Liver (tissue), 9 donors: Measurements from ENCODE around the gene NOC2L. TPM values are rescaled to one million over a fixed set of nuclear protein-coding genes. Genes with fewer than 3 reads are reported as not detected.

Experiments
- DNase-seq: peaks from one replicate; pipeline ENCODE4 v3.0.0-alpha.2; 2017; ENCODE audit warnings: low spot score
- H3K27ac ChIP-seq, 2 donors: one replicate each; pipeline ENCODE4 v1.7.0; 2013; ENCODE audit warnings: inconsistent platforms in 2 of 2, low read length in 2 of 2, control low read depth in 1 of 2, low read depth in 1 of 2, mild to moderate bottlenecking in 1 of 2
- H3K27me3 ChIP-seq, 4 donors: one replicate each; pipeline versions ENCODE4 v1.6.1 to v1.7.0; 2013; ENCODE audit warnings: low read length in 3 of 4, inconsistent platforms in 1 of 4, mild to moderate bottlenecking in 1 of 4, moderate library complexity in 1 of 4; ENCODE audit not compliant: control insufficient read depth in 4 of 4, insufficient read depth in 4 of 4
- H3K36me3 ChIP-seq, 4 donors: one replicate each; pipeline versions ENCODE4 v1.6.1 to v1.7.0; 2013; ENCODE audit warnings: low read length in 3 of 4, mild to moderate bottlenecking in 3 of 4, low read depth in 1 of 4, moderate library complexity in 1 of 4; ENCODE audit not compliant: control insufficient read depth in 4 of 4, insufficient read depth in 3 of 4
- H3K4me1 ChIP-seq, 4 donors: one replicate each; pipeline versions ENCODE4 v1.6.1 to v1.7.0; 2013; ENCODE audit warnings: low read length in 3 of 4, mild to moderate bottlenecking in 3 of 4, moderate library complexity in 1 of 4; ENCODE audit not compliant: control insufficient read depth in 4 of 4, insufficient read depth in 4 of 4
- H3K4me3 ChIP-seq, 3 donors: one replicate each; pipeline versions ENCODE4 v1.6.1 to v1.7.0; 2013; ENCODE audit warnings: low read length in 3 of 3, control low read depth in 1 of 3, low read depth in 1 of 3, mild to moderate bottlenecking in 1 of 3
- H3K9ac ChIP-seq, 2 donors: one replicate each; pipeline ENCODE4 v1.7.0; 2013; ENCODE audit warnings: low read length in 2 of 2, mild to moderate bottlenecking in 2 of 2, moderate library complexity in 2 of 2, control low read depth in 1 of 2, low read depth in 1 of 2
- H3K9me3 ChIP-seq, 4 donors: one replicate each; pipeline versions ENCODE4 v1.6.1 to v1.7.0; 2013; ENCODE audit warnings: low read length in 3 of 4; ENCODE audit not compliant: control insufficient read depth in 4 of 4
- EGR1 ChIP-seq, 2 donors: IDR thresholded peaks; 2 replicates each; pipeline ENCODE4 v1.6.1; 2016 to 2018; ENCODE audit warnings: antibody characterized with exemption in 2 of 2, low read depth in 2 of 2
- FOXA1 ChIP-seq: IDR thresholded peaks from 2 replicates; pipeline ENCODE4 v1.6.1; 2016; ENCODE audit warnings: antibody characterized with exemption
- FOXA2 ChIP-seq: IDR thresholded peaks from 2 replicates; pipeline ENCODE4 v1.6.1; 2016; ENCODE audit warnings: antibody characterized with exemption
- GABPA ChIP-seq, 2 donors: IDR thresholded peaks in 1 of 2; conservative IDR thresholded peaks in 1 of 2; 2 replicates each; pipeline ENCODE4 v1.6.1; 2016; ENCODE audit warnings: antibody characterized with exemption in 2 of 2, mild to moderate bottlenecking in 1 of 2, moderate library complexity in 1 of 2
- HNF4A ChIP-seq, 2 donors: conservative IDR thresholded peaks; 2 replicates each; pipeline ENCODE4 v1.6.1; 2016; ENCODE audit warnings: antibody characterized with exemption in 2 of 2, mild to moderate bottlenecking in 2 of 2
- HNF4G ChIP-seq: IDR thresholded peaks from 2 replicates; pipeline ENCODE4 v1.6.1; 2016; ENCODE audit warnings: antibody characterized with exemption
- JUND ChIP-seq, 2 donors: IDR thresholded peaks; 2 replicates each; pipeline ENCODE4 v1.6.1; 2016; ENCODE audit warnings: antibody characterized with exemption in 2 of 2
- NR2F2 ChIP-seq: IDR thresholded peaks from 2 replicates; pipeline ENCODE4 v1.6.1; 2016; ENCODE audit warnings: antibody characterized with exemption
- RAD21 ChIP-seq, 2 donors: IDR thresholded peaks; 2 replicates each; pipeline ENCODE4 v1.6.1; 2016; ENCODE audit warnings: antibody characterized with exemption in 2 of 2, mild to moderate bottlenecking in 2 of 2
- RXRA ChIP-seq, 2 donors: IDR thresholded peaks; 2 replicates each; pipeline ENCODE4 v1.6.1; 2017 to 2018; ENCODE audit warnings: antibody characterized with exemption in 2 of 2, mild to moderate bottlenecking in 1 of 2
- SP1 ChIP-seq: IDR thresholded peaks from 2 replicates; pipeline ENCODE4 v1.6.1; 2018; ENCODE audit warnings: antibody characterized with exemption, mild to moderate bottlenecking
- YY1 ChIP-seq: IDR thresholded peaks from 2 replicates; pipeline ENCODE4 v1.6.1; 2016; ENCODE audit warnings: antibody characterized with exemption, mild to moderate bottlenecking
- WGBS: extraction: QIAGEN DNeasy Blood & Tissue Kit; methylation state at CpG from one replicate; pipeline ENCODE4 v1.1.7; 2013; 5-methylcytosine and 5-hydroxymethylcytosine counted together
- polyA plus RNA-seq, 2 donors: library from polyadenylated mRNA; stranded (reverse) in 1 of 2; unstranded in 1 of 2; fragments of 200-250 nt in 1 of 2; fragments of >200 nt in 1 of 2; fragmentation: Nextera tagmentation in 1 of 2; extraction: Ambion mirVana in 1 of 2; gene quantifications; one replicate each; pipeline versions ENCODE4 v1.2.1 to v1.2.3, GENCODE V29; 2013 to 2015
- total RNA-seq, 2 donors: library from RNA; depleted of rRNA; stranded (reverse); fragments of >200 nt; gene quantifications; one replicate each; pipeline ENCODE4 v1.2.3, GENCODE V29; 2014
- TF ChIP-seq, protein P1 (sequence below): IDR thresholded peaks from 2 replicates; pipeline ENCODE4 v1.6.1; 2016; ENCODE audit warnings: antibody characterized with exemption
- TF ChIP-seq, protein P2 (sequence below): IDR thresholded peaks from 2 replicates; pipeline ENCODE4 v1.6.1; 2016; ENCODE audit warnings: antibody characterized with exemption, mild to moderate bottlenecking
- TF ChIP-seq, protein P3 (sequence below): IDR thresholded peaks from 2 replicates; pipeline ENCODE4 v1.6.1; 2016; ENCODE audit warnings: antibody characterized with exemption
- TF ChIP-seq, protein P4 (sequence below): IDR thresholded peaks from 2 replicates; pipeline ENCODE4 v1.6.1; 2016; ENCODE audit warnings: antibody characterized with exemption
- donor health status: healthy.
- donor health status: healthy.
- donor health status: healthy.
- donor health status: healthy.
- donor health status: healthy.

The NOC2L gene
- total and polyA plus RNA-seq, 4 donors: 17.1 to 34.5 (median 30.0) TPM

- Histone ChIP-seq H3K9ac (no peak overlapping the region), H3K4me3 (no peak overlapping the region), H3K27me3 (peaks cover 0 to 3% (median 0%) of the 10 kb centered on the region in 4 donors), H3K36me3 (no peaks in the 10 kb centered on the region), H3K27ac (no peak overlapping the region), H3K4me1 (peaks cover 18 to 45% (median 27%) of the 10 kb centered on the region in 4 donors), H3K9me3 (no peaks in the 10 kb centered on the region)
- DNase-seq: no peak
- TF ChIP-seq GABPA (IDR thresholded peaks at IDR 0.05 in 1 of 2, conservative IDR thresholded peaks at IDR 0.05 in 1 of 2) (no peak), FOXA1 (no peak), JUND (IDR thresholded peaks at IDR 0.05) (no peak), RAD21 (IDR thresholded peaks at IDR 0.05) (no peak), FOXA2 (no peak), SP1 (no peak), RXRA (IDR thresholded peaks at IDR 0.05) (no peak), NR2F2 (no peak), YY1 (no peak), HNF4A (conservative IDR thresholded peaks at IDR 0.05) (no peak), HNF4G (no peak)
- TF ChIP-seq, protein P1, sequence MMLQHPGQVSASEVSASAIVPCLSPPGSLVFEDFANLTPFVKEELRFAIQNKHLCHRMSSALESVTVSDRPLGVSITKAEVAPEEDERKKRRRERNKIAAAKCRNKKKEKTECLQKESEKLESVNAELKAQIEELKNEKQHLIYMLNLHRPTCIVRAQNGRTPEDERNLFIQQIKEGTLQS: no peak
- TF ChIP-seq, protein P2, sequence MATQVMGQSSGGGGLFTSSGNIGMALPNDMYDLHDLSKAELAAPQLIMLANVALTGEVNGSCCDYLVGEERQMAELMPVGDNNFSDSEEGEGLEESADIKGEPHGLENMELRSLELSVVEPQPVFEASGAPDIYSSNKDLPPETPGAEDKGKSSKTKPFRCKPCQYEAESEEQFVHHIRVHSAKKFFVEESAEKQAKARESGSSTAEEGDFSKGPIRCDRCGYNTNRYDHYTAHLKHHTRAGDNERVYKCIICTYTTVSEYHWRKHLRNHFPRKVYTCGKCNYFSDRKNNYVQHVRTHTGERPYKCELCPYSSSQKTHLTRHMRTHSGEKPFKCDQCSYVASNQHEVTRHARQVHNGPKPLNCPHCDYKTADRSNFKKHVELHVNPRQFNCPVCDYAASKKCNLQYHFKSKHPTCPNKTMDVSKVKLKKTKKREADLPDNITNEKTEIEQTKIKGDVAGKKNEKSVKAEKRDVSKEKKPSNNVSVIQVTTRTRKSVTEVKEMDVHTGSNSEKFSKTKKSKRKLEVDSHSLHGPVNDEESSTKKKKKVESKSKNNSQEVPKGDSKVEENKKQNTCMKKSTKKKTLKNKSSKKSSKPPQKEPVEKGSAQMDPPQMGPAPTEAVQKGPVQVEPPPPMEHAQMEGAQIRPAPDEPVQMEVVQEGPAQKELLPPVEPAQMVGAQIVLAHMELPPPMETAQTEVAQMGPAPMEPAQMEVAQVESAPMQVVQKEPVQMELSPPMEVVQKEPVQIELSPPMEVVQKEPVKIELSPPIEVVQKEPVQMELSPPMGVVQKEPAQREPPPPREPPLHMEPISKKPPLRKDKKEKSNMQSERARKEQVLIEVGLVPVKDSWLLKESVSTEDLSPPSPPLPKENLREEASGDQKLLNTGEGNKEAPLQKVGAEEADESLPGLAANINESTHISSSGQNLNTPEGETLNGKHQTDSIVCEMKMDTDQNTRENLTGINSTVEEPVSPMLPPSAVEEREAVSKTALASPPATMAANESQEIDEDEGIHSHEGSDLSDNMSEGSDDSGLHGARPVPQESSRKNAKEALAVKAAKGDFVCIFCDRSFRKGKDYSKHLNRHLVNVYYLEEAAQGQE: no peak
- TF ChIP-seq, protein P3, sequence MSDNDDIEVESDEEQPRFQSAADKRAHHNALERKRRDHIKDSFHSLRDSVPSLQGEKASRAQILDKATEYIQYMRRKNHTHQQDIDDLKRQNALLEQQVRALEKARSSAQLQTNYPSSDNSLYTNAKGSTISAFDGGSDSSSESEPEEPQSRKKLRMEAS: no peak
- WGBS: 83% methylated on average over 29 of the region's 29 CpGs
Observed at GRCh38 chr1:919271-919872, 39.7 kb downstream of the NOC2L start.

DNA sequence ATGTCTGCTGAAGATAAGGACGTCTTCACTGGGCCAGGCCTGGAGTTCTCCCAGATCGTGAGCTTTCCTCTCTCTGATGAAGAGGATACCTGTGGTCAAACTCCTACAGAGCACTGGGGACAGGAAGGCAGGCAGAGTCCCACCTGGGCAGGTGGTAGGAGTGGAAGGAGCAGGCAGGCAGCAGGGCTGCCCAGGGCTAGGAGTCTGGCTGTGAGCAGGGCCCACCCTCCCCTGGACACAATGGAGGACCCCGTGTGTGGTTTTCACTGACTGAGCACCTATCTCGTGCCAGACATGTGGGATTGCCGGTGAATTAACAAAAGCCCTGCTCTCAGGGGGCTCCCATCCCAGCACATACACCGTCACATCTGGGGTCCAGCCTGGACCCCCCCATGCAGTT lies 40.2 kb downstream of the NOC2L start:
- H3K9ac ChIP-seq: no peak overlapping the region
- no peaks in the 10 kb centered on the region for H3K36me3 ChIP-seq
- no peak overlapping the region for H3K27ac ChIP-seq
- H3K27me3 ChIP-seq: peaks cover 0 to 3% (median 0%) of the 10 kb centered on the region in 4 donors
- H3K9me3 ChIP-seq: no peaks in the 10 kb centered on the region
- no peak overlapping the region for H3K4me3 ChIP-seq
- 71% methylated on average over 6 of the region's 6 CpGs for WGBS
- TF ChIP-seq RAD21 (IDR thresholded peaks at IDR 0.05): no peak
- no peak for TF ChIP-seq JUND (IDR thresholded peaks at IDR 0.05)
- TF ChIP-seq HNF4A (conservative IDR thresholded peaks at IDR 0.05): no peak
- TF ChIP-seq EGR1 (IDR thresholded peaks at IDR 0.05; ENCODE audit: low read depth in 2 of 2): no peak
- TF ChIP-seq, protein P1: no peak
- no peak for TF ChIP-seq GABPA (IDR thresholded peaks at IDR 0.05 in 1 of 2, conservative IDR thresholded peaks at IDR 0.05 in 1 of 2)
- no peak for TF ChIP-seq HNF4G
- no peak for TF ChIP-seq NR2F2
- no peak for TF ChIP-seq FOXA1
- TF ChIP-seq, protein P4, sequence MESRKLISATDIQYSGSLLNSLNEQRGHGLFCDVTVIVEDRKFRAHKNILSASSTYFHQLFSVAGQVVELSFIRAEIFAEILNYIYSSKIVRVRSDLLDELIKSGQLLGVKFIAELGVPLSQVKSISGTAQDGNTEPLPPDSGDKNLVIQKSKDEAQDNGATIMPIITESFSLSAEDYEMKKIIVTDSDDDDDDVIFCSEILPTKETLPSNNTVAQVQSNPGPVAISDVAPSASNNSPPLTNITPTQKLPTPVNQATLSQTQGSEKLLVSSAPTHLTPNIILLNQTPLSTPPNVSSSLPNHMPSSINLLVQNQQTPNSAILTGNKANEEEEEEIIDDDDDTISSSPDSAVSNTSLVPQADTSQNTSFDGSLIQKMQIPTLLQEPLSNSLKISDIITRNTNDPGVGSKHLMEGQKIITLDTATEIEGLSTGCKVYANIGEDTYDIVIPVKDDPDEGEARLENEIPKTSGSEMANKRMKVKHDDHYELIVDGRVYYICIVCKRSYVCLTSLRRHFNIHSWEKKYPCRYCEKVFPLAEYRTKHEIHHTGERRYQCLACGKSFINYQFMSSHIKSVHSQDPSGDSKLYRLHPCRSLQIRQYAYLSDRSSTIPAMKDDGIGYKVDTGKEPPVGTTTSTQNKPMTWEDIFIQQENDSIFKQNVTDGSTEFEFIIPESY: no peak
- H3K4me1 ChIP-seq: peaks cover 12 to 40% (median 25%) of the 10 kb centered on the region in 4 donors
- no peak for DNase-seq
